Mesenchymal stem cell (in vitro differentiated cells and primary cell): Measurements from ENCODE around the gene PRKD2.
"Not testable (repeated sequence)": the region's sequence is repeated elsewhere in the genome, so short reads cannot be mapped to it uniquely, and the experiment has no call there.

ENCODE experiments used
- DNase-seq: peaks from one replicate; pipeline ENCODE4 v3.0.0-alpha.2; 2013
- H2AFZ ChIP-seq: one replicate; pipeline ENCODE4 v1.6.1; 2013; ENCODE audit warnings: low read depth, mild to moderate bottlenecking, control low read depth, inconsistent platforms, low read length, moderate library complexity
- H2AK5ac ChIP-seq: 2 replicates; pipeline ENCODE4 v1.6.1; 2013; ENCODE audit warnings: low read length, moderate library complexity, mild to moderate bottlenecking, inconsistent platforms; ENCODE audit not compliant: severe bottlenecking
- H2BK120ac ChIP-seq: one replicate; pipeline ENCODE4 v1.6.1; 2013; ENCODE audit warnings: low read depth, mild to moderate bottlenecking, inconsistent platforms, low read length, moderate library complexity
- H2BK12ac ChIP-seq, 2 experiments: one replicate each; pipeline ENCODE4 v1.6.1; 2013; ENCODE audit warnings: inconsistent platforms in 2 of 2, low read length in 2 of 2, mild to moderate bottlenecking in 2 of 2, moderate library complexity in 2 of 2, control low read depth in 1 of 2
- H2BK15ac ChIP-seq: one replicate; pipeline ENCODE4 v1.6.1; 2013; ENCODE audit warnings: mild to moderate bottlenecking, low read depth, inconsistent platforms; ENCODE audit not compliant: poor library complexity, severe bottlenecking
- H2BK5ac ChIP-seq: 2 replicates; pipeline ENCODE4 v1.6.1; 2013; ENCODE audit warnings: low read depth, mild to moderate bottlenecking, low read length, control low read depth, inconsistent platforms; ENCODE audit not compliant: poor library complexity, severe bottlenecking
- H3K14ac ChIP-seq, 2 experiments: one replicate each; pipeline ENCODE4 v1.6.1; 2013; ENCODE audit warnings: inconsistent platforms in 2 of 2, low read length in 2 of 2, control low read depth in 1 of 2, mild to moderate bottlenecking in 1 of 2, moderate library complexity in 1 of 2
- H3K18ac ChIP-seq, 2 experiments: one replicate each; pipeline ENCODE4 v1.6.1; 2013; ENCODE audit warnings: inconsistent platforms in 2 of 2, low read length in 2 of 2, control low read depth in 1 of 2, low read depth in 1 of 2, mild to moderate bottlenecking in 1 of 2
- H3K23ac ChIP-seq, 2 experiments: one replicate each; pipeline ENCODE4 v1.6.1; 2013; ENCODE audit warnings: inconsistent platforms in 2 of 2, low read length in 2 of 2, mild to moderate bottlenecking in 2 of 2, moderate library complexity in 2 of 2, control low read depth in 1 of 2
- H3K27ac ChIP-seq: 2 replicates; pipeline ENCODE4 v1.5.1; 2013; ENCODE audit warnings: mild to moderate bottlenecking, moderate library complexity, low read length, control low read depth, inconsistent platforms; ENCODE audit not compliant: poor library complexity, severe bottlenecking
- H3K27me3 ChIP-seq, 2 experiments: 2 replicates each; pipeline versions ENCODE4 v1.6.1 to v1.7.0; 2013; ENCODE audit warnings: low read length in 2 of 2, mild to moderate bottlenecking in 2 of 2, moderate library complexity in 2 of 2, control low read depth in 1 of 2, inconsistent platforms in 1 of 2; ENCODE audit not compliant: control insufficient read depth in 1 of 2, insufficient read depth in 1 of 2
- H3K36me3 ChIP-seq, 2 experiments: 2 replicates each; pipeline versions ENCODE4 v1.6.1 to v1.7.0; 2013; ENCODE audit warnings: low read length in 2 of 2, control low read depth in 1 of 2, inconsistent platforms in 1 of 2, low read depth in 1 of 2, mild to moderate bottlenecking in 1 of 2; ENCODE audit not compliant: insufficient read depth in 2 of 2, control insufficient read depth in 1 of 2
- H3K4ac ChIP-seq, 2 experiments: one replicate each; pipeline ENCODE4 v1.6.1; 2013; ENCODE audit warnings: inconsistent platforms in 2 of 2, low read length in 2 of 2, mild to moderate bottlenecking in 2 of 2, moderate library complexity in 2 of 2, control low read depth in 1 of 2, low read depth in 1 of 2
- H3K4me1 ChIP-seq: 2 replicates; pipeline ENCODE4 v1.6.1; 2013; ENCODE audit warnings: low read depth, low read length, control low read depth; ENCODE audit not compliant: control insufficient read depth, insufficient read depth
- H3K4me2 ChIP-seq: 2 replicates; pipeline ENCODE4 v1.6.1; 2013; ENCODE audit warnings: low read length, mild to moderate bottlenecking, inconsistent platforms; ENCODE audit not compliant: poor library complexity, severe bottlenecking
- H3K4me3 ChIP-seq, 2 experiments: 2 replicates each; pipeline versions ENCODE4 v1.5.1 to v1.7.0; 2013; ENCODE audit warnings: low read length in 2 of 2, mild to moderate bottlenecking in 2 of 2, control low read depth in 1 of 2, low read depth in 1 of 2; ENCODE audit not compliant: insufficient read depth in 1 of 2
- H3K79me1 ChIP-seq: replicated peaks from 2 replicates; pipeline ENCODE4 v1.6.1; 2013; ENCODE audit warnings: mild to moderate bottlenecking, control low read depth, low read length, inconsistent platforms; ENCODE audit not compliant: poor library complexity, severe bottlenecking
- H3K9ac ChIP-seq: 2 replicates; pipeline ENCODE4 v1.7.0; 2013; ENCODE audit warnings: mild to moderate bottlenecking, low read length, moderate library complexity
- H3K9me3 ChIP-seq: 2 replicates; pipeline ENCODE4 v1.7.0; 2013; ENCODE audit warnings: mild to moderate bottlenecking, low read length; ENCODE audit not compliant: control insufficient read depth
- H4K8ac ChIP-seq: one replicate; pipeline ENCODE4 v1.6.1; 2013; ENCODE audit warnings: inconsistent platforms, mild to moderate bottlenecking, low read length, moderate library complexity
- H4K91ac ChIP-seq: one replicate; pipeline ENCODE4 v1.6.1; 2013; ENCODE audit warnings: mild to moderate bottlenecking, low read length, inconsistent platforms
- WGBS: methylation state at CpG from one replicate; pipeline ENCODE4 v1.1.7; 2013; ENCODE audit warnings: mixed read lengths; 5-methylcytosine and 5-hydroxymethylcytosine counted together

The PRKD2 gene

DNA sequence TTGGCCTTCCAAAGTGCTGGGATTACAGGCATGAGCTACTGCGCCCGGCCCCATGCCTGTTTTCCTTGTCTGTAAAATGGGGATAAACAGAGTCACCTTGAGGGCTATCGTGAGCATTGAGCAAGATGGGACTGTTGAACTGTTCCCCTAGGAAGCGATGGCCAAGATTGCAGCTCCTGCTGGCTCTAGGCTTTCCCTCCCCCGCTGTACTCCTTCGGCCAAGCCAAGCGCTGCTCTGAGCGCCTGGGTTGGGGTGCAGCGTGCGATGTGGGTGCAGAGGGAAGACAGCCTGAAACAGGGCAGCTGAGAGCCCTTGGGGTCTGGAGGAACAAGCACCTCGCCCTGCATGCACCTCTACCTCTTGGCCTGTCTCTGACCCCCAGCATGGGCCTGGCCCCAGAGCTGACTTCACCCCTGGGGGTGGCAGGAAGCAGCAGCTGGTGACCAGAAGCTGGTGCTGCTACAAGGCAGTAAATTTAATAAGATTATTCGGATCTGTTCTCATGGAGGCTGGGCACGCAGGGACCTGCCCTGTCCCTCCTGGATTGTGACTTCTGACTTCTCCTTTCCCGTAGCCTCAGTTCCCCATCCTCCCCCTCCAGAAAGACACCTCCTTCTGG, 86.2 kb downstream of the PRKD2 start:
- Histone ChIP-seq H2AFZ (no peak overlapping the region), H3K4me3 (no peak overlapping the region), H3K36me3 (no peaks in the 10 kb centered on the region), H2AK5ac (no peak overlapping the region), H2BK15ac (peak overlapping the region; percentile 39), H3K27me3 (peaks cover 12 to 26% of the 10 kb centered on the region in 2 experiments), H3K4ac (peak overlapping the region; percentile 52 to 84), H3K27ac (no peak overlapping the region), H3K4me1 (peaks cover 17% of the 10 kb centered on the region), H4K8ac (peak overlapping the region; percentile 59), H2BK12ac (peak overlapping the region; percentile 65 to 93), H2BK120ac (peak overlapping the region; percentile 42), H4K91ac (peak overlapping the region; percentile 8), H3K23ac (no peak overlapping the region), H3K9me3 (no peaks in the 10 kb centered on the region), H3K18ac (peak overlapping the region; percentile 6 to 25), H2BK5ac (no peak overlapping the region), H3K9ac (peak overlapping the region; percentile 19), H3K14ac (peak overlapping the region in 1 of 2 experiments; percentile 71), H3K4me2 (no peak overlapping the region), H3K79me1 (no peaks in the 10 kb centered on the region)
- WGBS = 87% methylated on average over 14 of the region's 14 CpGs
- DNase-seq = no peak

DNA sequence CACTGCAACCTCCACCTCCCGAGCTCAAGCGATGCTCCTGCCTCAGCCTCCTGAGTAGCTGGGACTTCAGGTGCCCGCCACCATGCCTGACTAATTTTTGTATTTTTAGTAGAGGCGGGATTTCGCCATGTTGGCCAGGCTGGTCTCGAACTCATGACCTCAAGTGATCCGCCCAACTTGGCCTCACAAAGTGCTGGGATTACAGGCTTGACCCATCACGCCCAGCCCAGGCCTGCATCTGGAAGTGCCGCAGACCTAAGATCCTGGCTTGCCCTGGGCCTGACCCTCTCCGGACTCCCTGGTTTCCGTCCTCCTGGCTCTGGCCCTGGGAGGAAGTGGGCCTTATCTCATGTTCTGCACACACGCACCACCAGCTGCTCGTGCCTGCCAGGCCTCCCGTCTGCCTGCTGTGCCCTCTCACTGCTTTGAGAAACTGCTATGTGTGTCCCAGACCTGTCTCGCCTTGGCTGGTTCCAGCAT, 87.3 kb downstream of the PRKD2 start:
- H2BK120ac ChIP-seq = no peak overlapping the region
- H3K14ac ChIP-seq = peak overlapping the region in 1 of 2 experiments; percentile 2
- peak overlapping the region; percentile 7 to 40 for H3K4ac ChIP-seq
- peaks cover 5 to 18% of the 10 kb centered on the region in 2 experiments for H3K27me3 ChIP-seq
- H3K9ac ChIP-seq = no peak overlapping the region
- peaks cover 19% of the 10 kb centered on the region for H3K4me1 ChIP-seq
- no peaks in the 10 kb centered on the region for H3K36me3 ChIP-seq
- H4K8ac ChIP-seq = peak overlapping the region; percentile 14
- H3K4me2 ChIP-seq = no peak overlapping the region
- 69% methylated on average over 15 of the region's 15 CpGs for WGBS
- no peak overlapping the region for H2BK5ac ChIP-seq
- H2BK15ac ChIP-seq = peak overlapping the region; percentile 60
- no peak overlapping the region for H2AK5ac ChIP-seq
- peak overlapping the region; percentile 2 to 13 for H3K18ac ChIP-seq
- no peak overlapping the region for H3K23ac ChIP-seq
- no peak overlapping the region for H2AFZ ChIP-seq
- H3K79me1 ChIP-seq = no peaks in the 10 kb centered on the region
- peak overlapping the region in 1 of 2 experiments; percentile 92 for H2BK12ac ChIP-seq
- H4K91ac ChIP-seq = peak overlapping the region; percentile 12
- DNase-seq = peak; percentile 58
- no peak overlapping the region for H3K4me3 ChIP-seq
- no peaks in the 10 kb centered on the region for H3K9me3 ChIP-seq
- H3K27ac ChIP-seq = no peak overlapping the region

DNA sequence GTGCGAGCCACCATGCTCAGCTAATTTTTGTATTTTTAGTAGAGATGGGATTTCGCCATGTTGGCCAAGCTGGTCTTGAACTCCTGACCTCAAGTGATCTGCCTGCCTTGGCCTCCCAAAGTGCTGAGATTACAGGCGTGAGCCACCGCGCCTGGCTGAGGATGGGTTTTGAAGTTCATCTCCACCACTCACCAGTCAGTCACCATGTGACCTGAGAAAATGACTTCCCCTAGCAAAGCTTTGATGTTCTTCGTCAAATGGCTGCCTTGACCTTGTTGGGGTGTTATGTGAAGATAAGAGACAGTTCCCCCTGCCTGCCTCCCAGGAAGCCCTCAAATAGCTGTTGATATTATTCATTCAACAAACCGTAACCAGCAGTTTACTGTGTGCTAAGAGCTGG, 87.9 kb downstream of the PRKD2 start:
- H3K9me3 ChIP-seq, H2BK5ac ChIP-seq, H3K14ac ChIP-seq, H3K9ac ChIP-seq, H2AFZ ChIP-seq, H2BK120ac ChIP-seq, DNase-seq, H2BK12ac ChIP-seq, H3K18ac ChIP-seq, H3K79me1 ChIP-seq, H2AK5ac ChIP-seq, H4K91ac ChIP-seq, H3K23ac ChIP-seq, H3K36me3 ChIP-seq, H3K27ac ChIP-seq, H3K4me2 ChIP-seq, H4K8ac ChIP-seq, H3K4me3 ChIP-seq, H3K4ac ChIP-seq: not testable (repeated sequence)
- 94% methylated on average over 7 of the region's 7 CpGs for WGBS
- H3K27me3 ChIP-seq = peaks cover 5 to 15% of the 10 kb centered on the region in 2 experiments
- H2BK15ac ChIP-seq = peak overlapping the region; percentile 60
- H3K4me1 ChIP-seq = peaks cover 13% of the 10 kb centered on the region

DNA sequence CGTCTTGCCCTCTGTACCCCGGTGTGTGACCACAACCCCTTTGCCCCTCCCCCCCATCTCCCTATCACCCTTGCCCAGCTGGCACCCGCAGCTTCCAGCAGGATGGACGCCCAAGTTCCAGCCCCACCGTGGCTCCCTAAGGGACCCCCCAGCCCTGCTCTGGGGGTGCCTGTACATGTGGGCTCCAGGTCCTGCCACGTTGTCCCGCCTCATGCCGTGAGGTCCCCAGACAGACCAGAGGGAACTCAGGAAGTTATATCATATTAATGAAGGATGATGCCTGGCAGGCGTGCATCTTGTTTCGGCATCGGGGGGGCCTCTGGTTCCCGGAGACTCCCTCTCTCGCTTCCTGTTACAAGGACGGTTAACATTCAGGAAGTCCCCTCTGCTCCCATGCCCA, 90.5 kb downstream of the PRKD2 start:
- no peak for DNase-seq
- Histone ChIP-seq H2BK15ac (peak overlapping the region; percentile 85), H3K27ac (no peak overlapping the region), H3K4ac (peak overlapping the region in 1 of 2 experiments; percentile 96), H2BK120ac (peak overlapping the region; percentile 93), H2AFZ (no peak overlapping the region), H3K9ac (no peak overlapping the region), H4K8ac (peak overlapping the region; percentile 5), H3K14ac (peak overlapping the region in 1 of 2 experiments; percentile 63), H3K23ac (no peak overlapping the region), H4K91ac (peak overlapping the region; percentile 83), H3K4me1 (peaks cover 14% of the 10 kb centered on the region), H2AK5ac (no peak overlapping the region), H3K9me3 (no peaks in the 10 kb centered on the region), H3K18ac (peak overlapping the region; percentile 16 to 54), H3K4me3 (no peak overlapping the region), H2BK12ac (peak overlapping the region; percentile 84 to 100), H3K27me3 (peaks cover 0 to 8% of the 10 kb centered on the region in 2 experiments), H3K79me1 (no peaks in the 10 kb centered on the region), H2BK5ac (no peak overlapping the region), H3K4me2 (no peak overlapping the region), H3K36me3 (peaks cover 0 to 5% of the 10 kb centered on the region in 2 experiments)
- whole genome bisulfite sequencing = 82% methylated on average over 14 of the region's 14 CpGs
